NCI-H1930 (cell line): ENCODE results near the gene MMP25.
A peak's percentile ranks its signal among the peaks of the same experiment; 100 is the strongest.
"Not testable (repeated sequence)": the region's sequence is repeated elsewhere in the genome, so short reads cannot be mapped to it uniquely, and the experiment has no call there.

Experiments used
- DNase-seq, 2 experiments: peaks; one replicate each; lab custom pipeline; 2025; lab: John Stamatoyannopoulos, UW

The MMP25 gene

GRCh38 chr16:3073448-3073847, 27.1 kb downstream of the MMP25 start:
- DNase-seq: no peak

- DNase-seq: no peak
Measured at GRCh38 chr16:3074860-3075522, 28.6 kb downstream of the MMP25 start.

- no peak for DNase-seq
Measured at GRCh38 chr16:3075523-3075915, 29.2 kb downstream of the MMP25 start.

GRCh38 chr16:3075946-3076345, 29.6 kb downstream of the MMP25 start:
- DNase-seq: not testable (repeated sequence)

GRCh38 chr16:3076577-3076976, 30.2 kb downstream of the MMP25 start:
- no peak for DNase-seq

- no peak for DNase-seq
Measured at GRCh38 chr16:3080024-3080423, 33.7 kb downstream of the MMP25 start.

- not testable (repeated sequence) for DNase-seq
Measured at GRCh38 chr16:3081957-3082356, 35.6 kb downstream of the MMP25 start.

- DNase-seq: not testable (repeated sequence)
Measured at GRCh38 chr16:3083408-3083807, 37.0 kb downstream of the MMP25 start.

- DNase-seq: no peak
Measured at GRCh38 chr16:3084491-3084890, 38.1 kb downstream of the MMP25 start.

GRCh38 chr16:3084969-3085670, 38.8 kb downstream of the MMP25 start:
- DNase-seq: no peak

- DNase-seq: no peak
Measured at GRCh38 chr16:3085868-3086595, 39.7 kb downstream of the MMP25 start.

- no peak for DNase-seq
Measured at GRCh38 chr16:3086596-3087242, 40.4 kb downstream of the MMP25 start.

GRCh38 chr16:3087243-3088235, 41.2 kb downstream of the MMP25 start:
- DNase-seq: no peak

- no peak for DNase-seq
Measured at GRCh38 chr16:3088450-3088849, 42.1 kb downstream of the MMP25 start.

- DNase-seq: peak in 1 of 2 experiments; percentile 25
Measured at GRCh38 chr16:3088925-3089716, 42.8 kb downstream of the MMP25 start.

- DNase-seq: peak; percentile 42 to 78
Measured at GRCh38 chr16:3089717-3090592, 43.6 kb downstream of the MMP25 start.

GRCh38 chr16:3091551-3091950, 45.2 kb downstream of the MMP25 start:
- no peak for DNase-seq

GRCh38 chr16:3092501-3092941, 46.2 kb downstream of the MMP25 start:
- no peak for DNase-seq

- DNase-seq: peak in 1 of 2 experiments; percentile 25
Measured at GRCh38 chr16:3094289-3095027, 48.1 kb downstream of the MMP25 start.
